GM12872 (cell line): ENCODE results near the gene HOXD12.

ENCODE experiments used
- CTCF ChIP-seq: IDR thresholded peaks from 3 replicates; pipeline ENCODE4 v1.5.1; 2011; ENCODE audit warnings: low read depth, mild to moderate bottlenecking, low read length, moderate library complexity; ENCODE audit not compliant: insufficient read depth

The HOXD12 gene

DNA sequence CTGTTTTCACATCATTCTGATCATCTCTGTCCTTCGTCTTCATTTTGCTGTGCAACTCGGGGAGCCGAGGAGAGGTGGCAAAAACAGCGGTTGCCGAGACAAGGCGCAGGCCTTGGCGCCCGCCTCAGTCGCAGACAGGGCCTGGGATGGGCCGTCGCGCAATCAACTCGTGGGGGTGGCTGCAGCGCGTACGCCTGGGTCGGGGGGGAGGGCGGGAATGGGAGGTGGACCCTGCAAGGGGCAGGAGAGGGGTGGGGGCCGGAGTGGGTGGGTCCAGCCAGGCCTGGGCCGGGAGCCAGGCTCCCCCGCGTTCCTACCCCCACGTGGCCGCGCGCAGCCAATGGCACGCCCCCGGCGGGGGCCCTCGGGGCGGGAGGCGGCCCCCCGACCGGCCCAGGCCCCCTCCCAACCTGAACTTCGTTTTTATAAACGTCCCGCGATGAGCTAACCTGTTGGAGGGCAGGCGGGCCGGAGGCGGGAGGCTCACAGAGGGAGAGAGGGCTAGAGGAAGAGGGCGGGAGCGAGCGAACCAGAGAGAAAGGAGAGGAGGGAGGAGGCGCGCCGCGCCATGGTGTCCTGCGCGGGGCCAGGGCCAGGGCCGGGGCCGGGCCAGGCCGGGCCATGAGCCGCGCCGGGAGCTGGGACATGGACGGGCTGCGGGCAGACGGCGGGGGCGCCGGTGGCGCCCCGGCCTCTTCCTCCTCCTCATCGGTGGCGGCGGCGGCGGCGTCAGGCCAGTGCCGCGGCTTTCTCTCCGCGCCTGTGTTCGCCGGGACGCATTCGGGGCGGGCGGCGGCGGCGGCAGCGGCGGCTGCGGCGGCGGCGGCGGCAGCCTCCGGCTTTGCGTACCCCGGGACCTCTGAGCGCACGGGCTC, 7.1 kb upstream of the HOXD12 start, which contains the start of gene HOXD13:
HOXD13 (plus strand) TSS at position 452 of the 875 bp plus-strand sequence; CDS start at position 622, 170 bp downstream.
- no peak for TF ChIP-seq CTCF

DNA sequence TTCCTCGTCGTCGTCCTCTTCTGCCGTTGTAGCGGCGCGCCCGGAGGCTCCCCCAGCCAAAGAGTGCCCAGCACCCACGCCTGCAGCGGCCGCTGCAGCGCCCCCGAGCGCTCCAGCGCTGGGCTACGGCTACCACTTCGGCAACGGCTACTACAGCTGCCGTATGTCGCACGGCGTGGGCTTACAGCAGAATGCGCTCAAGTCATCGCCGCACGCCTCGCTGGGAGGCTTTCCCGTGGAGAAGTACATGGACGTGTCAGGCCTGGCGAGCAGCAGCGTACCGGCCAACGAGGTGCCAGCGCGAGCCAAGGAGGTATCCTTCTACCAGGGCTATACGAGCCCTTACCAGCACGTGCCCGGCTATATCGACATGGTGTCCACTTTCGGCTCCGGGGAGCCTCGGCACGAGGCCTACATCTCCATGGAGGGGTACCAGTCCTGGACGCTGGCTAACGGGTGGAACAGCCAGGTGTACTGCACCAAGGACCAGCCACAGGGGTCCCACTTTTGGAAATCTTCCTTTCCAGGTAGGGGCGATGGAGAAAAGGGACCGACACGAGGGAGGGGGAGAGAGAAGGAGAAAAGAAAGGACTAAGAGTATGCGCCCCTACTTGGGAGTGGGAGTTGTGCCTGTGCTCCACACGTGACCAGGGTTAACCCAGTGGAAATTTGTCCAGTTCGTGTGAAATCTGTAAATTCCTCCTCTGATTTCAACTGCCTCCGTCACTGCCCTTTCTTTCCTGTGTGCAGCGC, 6.3 kb upstream of the HOXD12 start:
- no peak for TF ChIP-seq CTCF

DNA sequence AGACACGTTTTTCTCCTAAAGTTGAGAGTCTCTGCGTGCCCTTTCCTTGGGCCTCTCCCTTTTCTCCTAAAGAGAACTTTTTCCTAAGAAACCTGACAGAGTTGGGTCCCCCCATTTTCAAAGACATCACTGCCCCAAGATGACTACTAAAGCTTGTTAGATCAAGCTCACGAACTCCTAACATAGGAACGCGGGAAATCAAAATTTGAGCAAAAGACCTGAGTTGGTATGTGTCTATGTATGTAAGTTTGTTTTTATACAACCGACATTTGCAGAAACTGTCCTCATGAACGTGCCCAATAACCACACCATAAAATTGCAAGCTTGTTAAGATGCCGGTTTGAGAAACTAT, 5.7 kb upstream of the HOXD12 start:
- no peak for TF ChIP-seq CTCF

DNA sequence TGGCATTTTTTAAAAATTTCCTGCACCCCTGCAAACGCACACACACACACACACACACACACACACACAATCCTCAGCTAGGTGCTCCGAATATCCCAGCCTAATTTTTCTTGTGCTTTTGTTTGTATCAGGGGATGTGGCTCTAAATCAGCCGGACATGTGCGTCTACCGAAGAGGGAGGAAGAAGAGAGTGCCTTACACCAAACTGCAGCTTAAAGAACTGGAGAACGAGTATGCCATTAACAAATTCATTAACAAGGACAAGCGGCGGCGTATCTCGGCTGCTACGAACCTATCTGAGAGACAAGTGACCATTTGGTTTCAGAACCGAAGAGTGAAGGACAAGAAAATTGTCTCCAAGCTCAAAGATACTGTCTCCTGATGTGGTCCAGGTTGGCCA, 5.2 kb upstream of the HOXD12 start:
- TF ChIP-seq CTCF = no peak

- no peak for TF ChIP-seq CTCF
Observed at GRCh38 chr2:176095421-176095820, 4.2 kb upstream of the HOXD12 start.

- TF ChIP-seq CTCF = no peak
Observed at GRCh38 chr2:176096243-176096985, 3.2 kb upstream of the HOXD12 start.
